ENCODE results near the gene TGFBR3.

DNA sequence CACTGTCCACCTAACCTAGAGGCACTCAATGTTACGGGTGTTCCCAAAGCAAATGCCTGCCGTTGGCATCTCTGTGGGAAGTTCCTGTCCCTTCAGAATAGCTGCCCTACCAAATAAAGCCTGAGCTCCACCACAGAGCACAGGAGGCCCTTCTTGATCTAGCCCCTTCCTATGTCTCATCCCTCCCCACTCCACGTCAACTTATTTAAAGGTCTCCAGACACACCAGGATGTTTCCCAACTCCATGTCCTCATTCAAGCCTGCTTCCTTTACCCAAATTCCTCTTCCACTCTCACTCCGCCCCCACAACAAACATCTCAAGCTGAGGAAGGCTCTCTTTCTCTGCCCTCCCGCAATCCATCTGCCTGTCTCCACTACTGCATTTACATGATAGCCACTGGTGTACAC lies 87.7 kb downstream of the TGFBR3 start:
- TF ChIP-seq, protein P1, sequence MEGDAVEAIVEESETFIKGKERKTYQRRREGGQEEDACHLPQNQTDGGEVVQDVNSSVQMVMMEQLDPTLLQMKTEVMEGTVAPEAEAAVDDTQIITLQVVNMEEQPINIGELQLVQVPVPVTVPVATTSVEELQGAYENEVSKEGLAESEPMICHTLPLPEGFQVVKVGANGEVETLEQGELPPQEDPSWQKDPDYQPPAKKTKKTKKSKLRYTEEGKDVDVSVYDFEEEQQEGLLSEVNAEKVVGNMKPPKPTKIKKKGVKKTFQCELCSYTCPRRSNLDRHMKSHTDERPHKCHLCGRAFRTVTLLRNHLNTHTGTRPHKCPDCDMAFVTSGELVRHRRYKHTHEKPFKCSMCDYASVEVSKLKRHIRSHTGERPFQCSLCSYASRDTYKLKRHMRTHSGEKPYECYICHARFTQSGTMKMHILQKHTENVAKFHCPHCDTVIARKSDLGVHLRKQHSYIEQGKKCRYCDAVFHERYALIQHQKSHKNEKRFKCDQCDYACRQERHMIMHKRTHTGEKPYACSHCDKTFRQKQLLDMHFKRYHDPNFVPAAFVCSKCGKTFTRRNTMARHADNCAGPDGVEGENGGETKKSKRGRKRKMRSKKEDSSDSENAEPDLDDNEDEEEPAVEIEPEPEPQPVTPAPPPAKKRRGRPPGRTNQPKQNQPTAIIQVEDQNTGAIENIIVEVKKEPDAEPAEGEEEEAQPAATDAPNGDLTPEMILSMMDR (IDR thresholded peaks at IDR 0.05): no peak
- no peak for TF ChIP-seq EP300 (IDR thresholded peaks at IDR 0.05)
- TF ChIP-seq POLR2A (IDR thresholded peaks at IDR 0.05): no peak
